ENCODE measurements around the gene PSMC5.

PSMC5 gene

GRCh38 chr17:63830904-63831491 lies 3.8 kb downstream of the PSMC5 start:
- ChIA-PET CTCF (interaction anchor here (0.9 to 6.3 kb wide), 2 partner anchors 9 to 34 kb away, joined by 4 to 58 read pairs; partner anchors contain the start of gene SMARCD2), POLR2A (no interaction called here)
- H3K4me3 ChIP-seq (ENCODE audit: low read depth, low read length), result no peak overlapping the region
- DNase-seq (ENCODE audit: low read depth, low spot score), result no peak
- no peak for TF ChIP-seq CTCF (IDR thresholded peaks at IDR 0.05; ENCODE audit: insufficient read depth, low read length, missing control alignments)

GRCh38 chr17:63831505-63831904 lies 4.3 kb downstream of the PSMC5 start:
- CTCF ChIA-PET, result interaction anchor here (0.9 to 6.3 kb wide), 2 partner anchors 9 to 35 kb away, joined by 4 to 58 read pairs; partner anchors contain the start of gene SMARCD2
- POLR2A ChIA-PET, result no interaction called here
- TF ChIP-seq CTCF (IDR thresholded peaks at IDR 0.05; ENCODE audit: insufficient read depth, low read length, missing control alignments), result no peak
- H3K4me3 ChIP-seq (ENCODE audit: low read depth, low read length), result no peak overlapping the region
- no peak for DNase-seq (ENCODE audit: low read depth, low spot score)

- H3K4me3 ChIP-seq (ENCODE audit: low read depth, low read length), result no peak overlapping the region
- no peak for TF ChIP-seq CTCF (IDR thresholded peaks at IDR 0.05; ENCODE audit: insufficient read depth, low read length, missing control alignments)
- ChIA-PET POLR2A (interaction anchor here (1.7 kb wide), 1 partner anchor 10 kb away, joined by 8 read pairs; the partner anchor contains the start of gene SMARCD2), CTCF (interaction anchor here (0.9 to 6.3 kb wide), 2 partner anchors 8 to 35 kb away, joined by 4 to 58 read pairs; partner anchors contain the start of gene SMARCD2)
- no peak for DNase-seq (ENCODE audit: low read depth, low spot score)
Measured at GRCh38 chr17:63832014-63832413, 4.8 kb downstream of the PSMC5 start.

GRCh38 chr17:63832455-63832854 lies 5.2 kb downstream of the PSMC5 start:
- CTCF ChIA-PET, result interaction anchor here (0.8 to 6.3 kb wide), 3 partner anchors 8 to 134 kb away, joined by 3 to 58 read pairs (median 3); partner anchors contain the start of gene SMARCD2
- POLR2A ChIA-PET, result interaction anchor here (1.7 kb wide), 1 partner anchor 9 kb away, joined by 8 read pairs; the partner anchor contains the start of gene SMARCD2
- no peak for DNase-seq (ENCODE audit: low read depth, low spot score)
- no peak overlapping the region for H3K4me3 ChIP-seq (ENCODE audit: low read depth, low read length)
- no peak for TF ChIP-seq CTCF (IDR thresholded peaks at IDR 0.05; ENCODE audit: insufficient read depth, low read length, missing control alignments)

- POLR2A ChIA-PET, result interaction anchor here (1.4 to 1.7 kb wide), 2 partner anchors 8 to 14 kb away, joined by 6 to 8 read pairs; partner anchors contain the start of gene SMARCD2
- DNase-seq (ENCODE audit: low read depth, low spot score), result no peak
- no peak for TF ChIP-seq CTCF (IDR thresholded peaks at IDR 0.05; ENCODE audit: insufficient read depth, low read length, missing control alignments)
- CTCF ChIA-PET, result interaction anchor here (0.8 to 6.3 kb wide), 4 partner anchors 7 to 135 kb away, joined by 3 to 58 read pairs (median 4); partner anchors contain the start of gene SMARCD2
- H3K4me3 ChIP-seq (ENCODE audit: low read depth, low read length), result no peak overlapping the region
Measured at GRCh38 chr17:63833026-63833740, 6.0 kb downstream of the PSMC5 start.
